ENCODE measurements around the gene LDLRAP1.

DNA sequence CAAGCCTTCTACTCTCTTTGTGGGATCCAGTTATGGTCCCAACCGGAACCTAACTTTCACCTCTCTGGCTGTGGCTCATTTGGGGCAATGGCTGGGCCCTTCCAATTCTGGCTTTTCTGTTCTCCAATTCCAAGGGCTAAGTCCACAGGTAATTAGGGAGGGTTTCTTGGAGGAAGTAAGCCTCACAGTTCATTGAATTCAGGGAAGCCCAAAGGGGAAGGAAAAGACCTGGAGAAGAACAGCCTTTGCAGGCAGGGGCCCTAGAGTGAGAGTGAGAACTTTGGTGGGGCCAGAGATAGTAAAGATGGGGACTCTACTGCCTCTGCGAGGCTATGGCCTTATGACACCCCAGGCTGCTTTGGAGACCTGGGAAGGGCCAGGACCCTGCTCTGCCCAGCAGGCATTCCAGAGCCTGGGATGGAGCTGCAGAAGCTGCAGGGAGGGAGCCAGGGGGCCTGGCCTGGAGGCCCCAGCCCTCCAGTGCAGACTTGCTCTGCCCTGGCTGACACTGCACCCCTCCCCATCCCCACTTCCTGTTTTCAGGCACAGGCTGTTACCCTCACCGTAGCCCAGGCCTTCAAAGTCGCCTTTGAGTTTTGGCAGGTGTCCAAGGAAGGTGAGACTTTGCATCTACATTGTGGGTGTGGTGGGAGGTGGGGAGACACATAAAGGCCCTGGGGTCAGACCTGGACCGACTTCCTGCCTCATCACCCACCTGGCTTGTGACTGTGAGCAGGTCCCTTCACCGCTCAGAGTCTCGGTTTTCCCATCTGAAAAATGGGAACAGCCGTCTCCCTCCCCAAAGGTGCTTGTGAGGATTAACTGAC is 18.9 kb downstream of the LDLRAP1 start:
- TF ChIP-seq JUN (CRISPR knock-in tag; IDR thresholded peaks at IDR 0.05) (no peak), SP1 (CRISPR knock-in tag; conservative IDR thresholded peaks at IDR 0.05) (no peak), ATF1 (CRISPR knock-in tag; IDR thresholded peaks at IDR 0.05) (no peak), RORB (CRISPR knock-in tag; IDR thresholded peaks at IDR 0.05) (no peak), TCF7 (CRISPR knock-in tag; IDR thresholded peaks at IDR 0.05; ENCODE audit: low read depth) (no peak), ZNF416 (CRISPR knock-in tag; IDR thresholded peaks at IDR 0.05) (no peak), ZNF263 (CRISPR knock-in tag; IDR thresholded peaks at IDR 0.05; ENCODE audit: low read depth) (no peak), ZNF232 (CRISPR knock-in tag; IDR thresholded peaks at IDR 0.05) (no peak), NFYB (CRISPR knock-in tag; conservative IDR thresholded peaks at IDR 0.05; ENCODE audit: low read depth) (no peak), CREM (CRISPR knock-in tag; IDR thresholded peaks at IDR 0.05) (no peak), FOXK1 (CRISPR knock-in tag; IDR thresholded peaks at IDR 0.05) (no peak)
- TF ChIP-seq, protein P1, sequence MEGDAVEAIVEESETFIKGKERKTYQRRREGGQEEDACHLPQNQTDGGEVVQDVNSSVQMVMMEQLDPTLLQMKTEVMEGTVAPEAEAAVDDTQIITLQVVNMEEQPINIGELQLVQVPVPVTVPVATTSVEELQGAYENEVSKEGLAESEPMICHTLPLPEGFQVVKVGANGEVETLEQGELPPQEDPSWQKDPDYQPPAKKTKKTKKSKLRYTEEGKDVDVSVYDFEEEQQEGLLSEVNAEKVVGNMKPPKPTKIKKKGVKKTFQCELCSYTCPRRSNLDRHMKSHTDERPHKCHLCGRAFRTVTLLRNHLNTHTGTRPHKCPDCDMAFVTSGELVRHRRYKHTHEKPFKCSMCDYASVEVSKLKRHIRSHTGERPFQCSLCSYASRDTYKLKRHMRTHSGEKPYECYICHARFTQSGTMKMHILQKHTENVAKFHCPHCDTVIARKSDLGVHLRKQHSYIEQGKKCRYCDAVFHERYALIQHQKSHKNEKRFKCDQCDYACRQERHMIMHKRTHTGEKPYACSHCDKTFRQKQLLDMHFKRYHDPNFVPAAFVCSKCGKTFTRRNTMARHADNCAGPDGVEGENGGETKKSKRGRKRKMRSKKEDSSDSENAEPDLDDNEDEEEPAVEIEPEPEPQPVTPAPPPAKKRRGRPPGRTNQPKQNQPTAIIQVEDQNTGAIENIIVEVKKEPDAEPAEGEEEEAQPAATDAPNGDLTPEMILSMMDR (IDR thresholded peaks at IDR 0.05), result no peak

Data from WTC11 (cell line).